Testis (tissue), 3 donors: Measurements from ENCODE around the gene FGF11. TPM values are rescaled to one million over a fixed set of nuclear protein-coding genes. Genes with fewer than 3 reads are reported as not detected.
A peak's percentile ranks its signal among the peaks of the same experiment; 100 is the strongest.

ENCODE experiments used
- DNase-seq: peaks from one replicate; pipeline ENCODE4 v3.0.0-alpha.2; 2019
- H3K27ac ChIP-seq, 2 donors: fragments of 200-600 bp; sonication (generic); one replicate each; pipeline ENCODE4 v1.5.1; 2019
- H3K27me3 ChIP-seq: fragments of 200-600 bp; sonication (generic); one replicate; pipeline ENCODE4 v1.5.1; 2019
- H3K36me3 ChIP-seq: fragments of 200-600 bp; sonication (generic); one replicate; pipeline ENCODE4 v1.5.1; 2017; ENCODE audit warnings: low read depth; ENCODE audit errors: missing control alignments
- H3K4me1 ChIP-seq: fragments of 200-600 bp; sonication (generic); one replicate; pipeline ENCODE4 v1.5.1; 2019
- H3K4me3 ChIP-seq, 2 donors: fragments of 200-600 bp; sonication (generic); one replicate each; pipeline ENCODE4 v1.5.1; 2017 to 2019
- H3K9me3 ChIP-seq: fragments of 200-600 bp; sonication (generic); one replicate; pipeline ENCODE4 v1.5.1; 2017
- POLR2A ChIP-seq: fragments of 450-650 bp; IDR thresholded peaks from one replicate; pipeline ENCODE4 v1.6.1; 2017; ENCODE audit warnings: antibody characterized with exemption, mild to moderate bottlenecking, moderate library complexity
- WGBS, 2 donors: methylation state at CpG; one replicate each; pipeline ENCODE4 v1.1.5; 2018; 5-methylcytosine and 5-hydroxymethylcytosine counted together
- intact Hi-C: fragments of 100-400 bp; cut with DNase I; formaldehyde crosslinking; loops from one replicate; pipeline ENCODE4 v1.15.1; 2023; ENCODE audit warnings: low total_unique reads
- polyA plus RNA-seq: library from polyadenylated mRNA; stranded (reverse); fragments of 350-450 nt; fragmentation: Illumina TruSeq; extraction: RNeasy Lipid Tissue Mini Kit (QIAGEN cat#74804); gene quantifications from one replicate; pipeline ENCODE4 v1.2.3, GENCODE V29; 2014; ENCODE audit warnings: low read depth, low replicate concordance; ENCODE audit not compliant: insufficient read depth
- total RNA-seq, 2 donors: library from RNA; depleted of rRNA; stranded (reverse); fragments of >200 nt; gene quantifications; one replicate each; pipeline ENCODE4 v1.2.3, GENCODE V29; 2016
- TF ChIP-seq, protein P1 (sequence below), 3 experiments: fragments of 450-650 bp in 2 of 3; fragments of 200-600 bp in 1 of 3; sonication (generic) in 1 of 3; IDR thresholded peaks; one replicate each; pipeline ENCODE4 v1.5.1; 2016 to 2019; ENCODE audit warnings: antibody characterized with exemption in 3 of 3, mild to moderate bottlenecking in 2 of 3, moderate library complexity in 1 of 3

FGF11 gene
- total and polyA plus RNA-seq, 3 donors from 2014 or later: 3.2 to 4.6 (median 4.2) TPM

DNA sequence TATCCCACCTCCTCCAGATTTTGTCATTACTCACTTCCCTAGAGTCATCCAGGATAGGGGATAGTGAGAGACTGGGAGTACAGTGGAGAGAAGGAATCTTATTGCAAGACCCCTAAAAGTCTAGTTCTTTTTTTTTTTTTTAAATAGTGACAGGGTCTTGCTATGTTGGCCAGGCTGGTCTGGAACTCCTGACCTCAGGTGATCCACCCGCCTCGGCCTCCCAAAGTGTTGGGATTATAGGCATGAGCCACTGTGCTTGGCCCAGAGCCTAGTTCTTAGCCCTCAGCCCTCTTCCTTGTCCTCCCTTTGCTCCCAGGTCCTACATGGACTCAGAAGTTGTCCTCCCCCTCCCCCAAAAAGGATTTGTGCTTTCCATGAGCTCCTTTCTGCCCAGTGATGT is 2.8 kb downstream of the FGF11 start:
- TF ChIP-seq, protein P1, sequence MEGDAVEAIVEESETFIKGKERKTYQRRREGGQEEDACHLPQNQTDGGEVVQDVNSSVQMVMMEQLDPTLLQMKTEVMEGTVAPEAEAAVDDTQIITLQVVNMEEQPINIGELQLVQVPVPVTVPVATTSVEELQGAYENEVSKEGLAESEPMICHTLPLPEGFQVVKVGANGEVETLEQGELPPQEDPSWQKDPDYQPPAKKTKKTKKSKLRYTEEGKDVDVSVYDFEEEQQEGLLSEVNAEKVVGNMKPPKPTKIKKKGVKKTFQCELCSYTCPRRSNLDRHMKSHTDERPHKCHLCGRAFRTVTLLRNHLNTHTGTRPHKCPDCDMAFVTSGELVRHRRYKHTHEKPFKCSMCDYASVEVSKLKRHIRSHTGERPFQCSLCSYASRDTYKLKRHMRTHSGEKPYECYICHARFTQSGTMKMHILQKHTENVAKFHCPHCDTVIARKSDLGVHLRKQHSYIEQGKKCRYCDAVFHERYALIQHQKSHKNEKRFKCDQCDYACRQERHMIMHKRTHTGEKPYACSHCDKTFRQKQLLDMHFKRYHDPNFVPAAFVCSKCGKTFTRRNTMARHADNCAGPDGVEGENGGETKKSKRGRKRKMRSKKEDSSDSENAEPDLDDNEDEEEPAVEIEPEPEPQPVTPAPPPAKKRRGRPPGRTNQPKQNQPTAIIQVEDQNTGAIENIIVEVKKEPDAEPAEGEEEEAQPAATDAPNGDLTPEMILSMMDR (IDR thresholded peaks at IDR 0.05): no peak
- TF ChIP-seq POLR2A: no peak
- H3K9me3 ChIP-seq: no peaks in the 10 kb centered on the region
- H3K36me3 ChIP-seq: no peaks in the 10 kb centered on the region
- no peaks in the 10 kb centered on the region for H3K27me3 ChIP-seq
- intact Hi-C loops: no loop called here
- H3K4me3 ChIP-seq: no peak overlapping the region
- peaks cover 28% of the 10 kb centered on the region for H3K4me1 ChIP-seq
- 92 to 100% methylated on average over 2 of the region's 2 CpGs for WGBS, 2 donors
- no peak overlapping the region for H3K27ac ChIP-seq
- no peak for DNase-seq

DNA sequence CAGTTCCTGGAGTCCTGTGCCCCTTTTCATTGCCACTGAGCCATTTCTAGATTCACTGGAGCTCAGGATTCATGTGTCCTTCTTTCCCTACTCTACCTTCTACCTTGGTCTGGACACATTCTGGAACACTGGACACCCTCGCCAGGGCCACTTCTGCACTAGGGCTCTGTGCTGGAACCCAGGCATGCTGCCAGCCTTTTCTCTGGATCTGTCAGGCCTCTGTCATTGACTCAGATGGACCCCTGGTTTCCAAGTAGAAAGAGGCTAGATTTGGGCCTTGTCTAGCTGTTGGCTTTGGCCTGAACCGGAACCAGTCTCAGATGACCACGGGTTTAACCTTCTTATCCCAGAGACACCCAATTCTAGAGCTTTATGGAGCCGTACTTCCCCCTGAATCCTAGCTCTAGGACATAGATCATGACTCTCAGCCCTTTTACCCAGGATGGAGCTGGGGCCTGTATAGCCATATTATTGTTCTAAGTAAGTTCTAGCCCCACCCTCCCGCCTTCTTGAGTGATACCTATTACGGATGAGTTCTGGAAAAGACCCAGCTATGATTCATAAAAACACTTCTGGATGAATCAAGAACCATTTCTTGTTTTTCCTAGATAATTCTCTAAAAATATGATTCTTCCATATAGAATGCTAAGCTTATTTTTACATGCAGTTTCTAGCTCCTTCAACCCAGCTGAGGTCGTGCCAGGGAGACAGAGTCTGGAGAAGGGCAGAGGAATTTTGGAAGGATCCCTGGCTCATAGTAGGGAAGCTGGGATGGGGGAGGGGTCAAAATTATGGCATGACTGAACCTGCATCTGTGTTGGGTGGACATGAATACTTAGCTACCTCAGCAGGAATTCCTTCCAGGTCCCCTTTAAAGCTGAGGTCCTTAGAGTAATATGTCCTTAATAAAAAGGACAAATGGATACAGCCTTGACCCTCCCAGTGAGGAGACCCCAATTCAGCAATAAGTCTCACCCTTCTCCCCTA is 4.5 kb downstream of the FGF11 start:
- no peaks in the 10 kb centered on the region for H3K9me3 ChIP-seq
- H3K4me1 ChIP-seq: peaks cover 22% of the 10 kb centered on the region
- TF ChIP-seq, protein P1 (IDR thresholded peaks at IDR 0.05): no peak
- TF ChIP-seq POLR2A: no peak
- no peaks in the 10 kb centered on the region for H3K27me3 ChIP-seq
- intact Hi-C loops: no loop called here
- no peak for DNase-seq
- no peak overlapping the region for H3K27ac ChIP-seq
- no peaks in the 10 kb centered on the region for H3K36me3 ChIP-seq
- WGBS, 2 donors: 79 to 81% methylated on average over 7 of the region's 7 CpGs
- H3K4me3 ChIP-seq: no peak overlapping the region

DNA sequence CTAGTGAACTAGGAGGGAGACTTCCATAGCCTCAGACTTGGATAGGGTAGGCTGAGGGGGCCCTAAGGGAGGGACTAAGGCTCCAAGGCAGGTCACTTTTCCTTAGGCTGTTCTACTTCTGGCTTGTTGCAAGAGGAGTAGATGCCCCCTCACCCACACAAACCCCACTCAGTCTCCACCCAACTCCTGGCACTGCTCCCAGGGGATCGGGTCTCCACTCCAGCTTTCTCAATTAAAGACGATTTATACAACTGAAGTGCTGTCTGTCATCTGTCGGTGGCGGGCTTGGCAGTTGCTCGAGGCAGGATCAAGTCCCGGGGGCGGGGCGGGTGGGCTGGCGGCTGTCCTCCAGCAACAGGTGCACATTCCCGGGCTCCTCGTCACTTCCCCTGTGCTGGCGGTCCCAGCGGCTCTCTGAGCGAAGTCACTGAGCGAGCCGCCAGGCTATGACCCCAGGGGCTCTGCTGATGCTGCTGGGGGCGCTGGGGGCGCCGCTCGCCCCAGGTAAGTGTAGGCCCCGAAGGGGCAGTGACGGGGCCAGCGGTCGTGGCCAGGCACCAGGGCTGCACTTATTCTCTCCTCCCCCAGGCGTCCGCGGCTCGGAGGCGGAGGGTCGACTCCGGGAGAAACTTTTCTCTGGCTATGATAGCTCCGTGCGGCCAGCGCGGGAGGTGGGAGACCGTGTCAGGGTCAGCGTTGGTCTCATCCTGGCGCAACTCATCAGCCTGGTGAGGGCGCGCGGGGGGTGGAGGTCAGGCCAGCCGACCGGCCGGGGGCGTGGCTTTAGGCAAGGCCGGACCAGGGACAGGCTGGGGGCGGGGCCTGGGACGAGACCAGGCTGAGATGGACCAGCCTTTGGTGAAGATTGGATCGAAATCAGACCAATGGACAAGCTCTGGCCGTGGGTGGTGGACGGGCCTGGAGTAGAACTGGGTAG is 5.6 kb downstream of the FGF11 start, which contains the start of gene CHRNB1:
Gene CHRNB1, plus strand, starts transcription at position 380 of the 937 bp plus-strand sequence. Its CDS starts 67 bp downstream, at position 447.
- WGBS, 2 donors: 14 to 15% methylated on average over 26 to 49 of the region's 51 CpGs
- DNase-seq: peak; percentile 85
- no peaks in the 10 kb centered on the region for H3K27me3 ChIP-seq
- no peaks in the 10 kb centered on the region for H3K36me3 ChIP-seq
- H3K9me3 ChIP-seq: no peaks in the 10 kb centered on the region
- no peak for TF ChIP-seq POLR2A
- TF ChIP-seq, protein P1 (IDR thresholded peaks at IDR 0.05): no peak
- no peak within 1 kb of the TSS for H3K27ac ChIP-seq
- intact Hi-C loops: no loop called here
- peak within 1 kb of the TSS; percentile 20 to 21 for H3K4me3 ChIP-seq
- peaks cover 15% of the 10 kb centered on the region for H3K4me1 ChIP-seq

DNA sequence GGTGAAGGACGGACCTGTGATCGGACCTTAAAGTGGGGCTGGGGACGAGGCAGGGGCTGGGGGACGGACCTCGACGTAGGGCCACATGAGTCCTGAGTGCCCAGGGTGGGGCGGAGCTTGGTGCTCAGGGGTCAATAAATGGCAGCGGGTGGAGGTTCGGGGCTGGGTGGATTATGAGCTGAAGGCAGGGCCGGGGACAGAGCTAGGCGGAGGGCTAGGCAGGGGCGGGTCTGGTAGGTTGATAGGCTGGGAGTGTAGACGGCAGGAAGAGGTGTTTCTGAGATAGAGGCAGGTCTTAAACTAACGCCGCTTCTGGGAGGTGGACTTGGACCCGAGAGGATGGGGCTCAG is 6.3 kb downstream of the FGF11 start:
- Histone ChIP-seq H3K4me3 (peak overlapping the region in 1 of 2 donors; percentile 21), H3K4me1 (peaks cover 9% of the 10 kb centered on the region), H3K9me3 (no peaks in the 10 kb centered on the region), H3K36me3 (no peaks in the 10 kb centered on the region), H3K27me3 (no peaks in the 10 kb centered on the region), H3K27ac (no peak overlapping the region)
- 13 to 17% methylated on average over 16 of the region's 16 CpGs for WGBS, 2 donors
- intact Hi-C loops: no loop called here
- DNase-seq: no peak
- no peak for TF ChIP-seq POLR2A
- TF ChIP-seq, protein P1 (IDR thresholded peaks at IDR 0.05): no peak
